Nephron (organoid): ENCODE data around the gene GLT6D1.

ENCODE experiments used
- H3K27ac Mint-ChIP-seq, 3 experiments: 2 replicates each; pipeline ENCODE4 v1.8.0; 2020; ENCODE audit warnings: mixed read lengths in 3 of 3, mild to moderate bottlenecking in 2 of 3, moderate library complexity in 1 of 3
- H3K27me3 Mint-ChIP-seq: 2 replicates; pipeline ENCODE4 v1.8.0; 2021; ENCODE audit warnings: low read depth, mild to moderate bottlenecking, moderate library complexity, mixed read lengths
- H3K36me3 Mint-ChIP-seq: 2 replicates; pipeline ENCODE4 v1.8.0; 2020; ENCODE audit warnings: low read depth, mixed read lengths
- H3K4me1 Mint-ChIP-seq: 2 replicates; pipeline ENCODE4 v1.8.0; 2020; ENCODE audit warnings: mixed read lengths
- H3K4me3 Mint-ChIP-seq, 3 experiments: 2 replicates each; pipeline ENCODE4 v1.8.0; 2020; ENCODE audit warnings: mild to moderate bottlenecking in 3 of 3, mixed read lengths in 3 of 3, moderate library complexity in 2 of 3
- H3K9me3 Mint-ChIP-seq: 2 replicates; pipeline ENCODE4 v1.8.0; 2020; ENCODE audit warnings: mixed read lengths
- TF ChIP-seq, protein P1 (sequence below), 3 experiments: fragments of 200-600 bp; sonication (generic); IDR thresholded peaks; one replicate each; pipeline ENCODE4 v1.5.0; 2021; ENCODE audit warnings: antibody characterized with exemption in 3 of 3; ENCODE audit not compliant: unreplicated experiment in 3 of 3

Gene GLT6D1

DNA sequence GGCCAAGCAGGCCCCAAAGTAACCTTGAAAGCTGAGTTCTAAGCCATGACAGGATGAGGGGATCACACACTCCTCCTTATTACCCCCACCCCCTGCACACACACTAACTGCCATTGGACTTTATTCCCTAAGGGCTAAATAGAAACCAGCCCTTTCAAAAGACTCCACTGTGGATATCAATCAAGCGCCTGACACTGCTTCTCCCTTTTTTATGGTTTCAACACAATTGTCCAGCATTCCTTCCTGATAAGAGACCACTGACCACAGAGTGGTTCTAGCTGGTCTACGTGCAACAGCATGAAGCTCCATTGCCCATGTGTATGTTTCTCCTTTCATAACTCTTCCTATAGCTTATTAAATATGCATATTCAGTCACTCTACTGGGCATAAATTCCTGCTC, 43.1 kb downstream of the GLT6D1 start:
- H3K4me1 Mint-ChIP-seq = no peaks in the 10 kb centered on the region
- H3K27me3 Mint-ChIP-seq = peaks cover 26% of the 10 kb centered on the region
- TF ChIP-seq, protein P1, sequence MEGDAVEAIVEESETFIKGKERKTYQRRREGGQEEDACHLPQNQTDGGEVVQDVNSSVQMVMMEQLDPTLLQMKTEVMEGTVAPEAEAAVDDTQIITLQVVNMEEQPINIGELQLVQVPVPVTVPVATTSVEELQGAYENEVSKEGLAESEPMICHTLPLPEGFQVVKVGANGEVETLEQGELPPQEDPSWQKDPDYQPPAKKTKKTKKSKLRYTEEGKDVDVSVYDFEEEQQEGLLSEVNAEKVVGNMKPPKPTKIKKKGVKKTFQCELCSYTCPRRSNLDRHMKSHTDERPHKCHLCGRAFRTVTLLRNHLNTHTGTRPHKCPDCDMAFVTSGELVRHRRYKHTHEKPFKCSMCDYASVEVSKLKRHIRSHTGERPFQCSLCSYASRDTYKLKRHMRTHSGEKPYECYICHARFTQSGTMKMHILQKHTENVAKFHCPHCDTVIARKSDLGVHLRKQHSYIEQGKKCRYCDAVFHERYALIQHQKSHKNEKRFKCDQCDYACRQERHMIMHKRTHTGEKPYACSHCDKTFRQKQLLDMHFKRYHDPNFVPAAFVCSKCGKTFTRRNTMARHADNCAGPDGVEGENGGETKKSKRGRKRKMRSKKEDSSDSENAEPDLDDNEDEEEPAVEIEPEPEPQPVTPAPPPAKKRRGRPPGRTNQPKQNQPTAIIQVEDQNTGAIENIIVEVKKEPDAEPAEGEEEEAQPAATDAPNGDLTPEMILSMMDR (IDR thresholded peaks at IDR 0.05; ENCODE audit: unreplicated experiment in 3 of 3) = no peak
- H3K27ac Mint-ChIP-seq = no peak overlapping the region
- no peak overlapping the region for H3K4me3 Mint-ChIP-seq
- H3K36me3 Mint-ChIP-seq = no peaks in the 10 kb centered on the region
- peaks cover 18% of the 10 kb centered on the region for H3K9me3 Mint-ChIP-seq

DNA sequence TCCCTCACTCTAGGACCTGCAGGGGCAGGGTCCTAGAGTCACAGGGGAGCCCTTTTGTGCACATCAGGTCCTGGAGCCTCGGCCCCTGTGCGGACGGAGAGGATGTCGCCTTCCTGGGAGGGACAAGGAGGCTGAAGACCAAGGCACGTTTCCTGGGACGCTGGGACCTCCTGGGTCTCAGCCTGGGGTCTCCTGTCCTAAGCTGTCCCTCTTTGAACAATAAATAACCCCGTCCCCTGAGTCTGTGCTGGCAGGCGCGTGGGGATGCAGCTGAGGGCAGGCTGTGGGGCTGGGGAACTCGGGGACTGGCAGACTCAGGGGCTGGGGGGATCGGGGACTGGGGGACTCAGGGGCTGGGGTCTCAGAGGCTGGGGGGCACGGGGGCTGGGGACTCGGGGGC, 46.7 kb downstream of the GLT6D1 start:
- Mint-ChIP-seq H3K27ac (no peak overlapping the region), H3K9me3 (peaks cover 18% of the 10 kb centered on the region), H3K4me3 (no peak overlapping the region), H3K36me3 (no peaks in the 10 kb centered on the region), H3K4me1 (no peaks in the 10 kb centered on the region), H3K27me3 (peaks cover 15% of the 10 kb centered on the region)
- TF ChIP-seq, protein P1 (IDR thresholded peaks at IDR 0.05; ENCODE audit: unreplicated experiment in 3 of 3) = no peak

DNA sequence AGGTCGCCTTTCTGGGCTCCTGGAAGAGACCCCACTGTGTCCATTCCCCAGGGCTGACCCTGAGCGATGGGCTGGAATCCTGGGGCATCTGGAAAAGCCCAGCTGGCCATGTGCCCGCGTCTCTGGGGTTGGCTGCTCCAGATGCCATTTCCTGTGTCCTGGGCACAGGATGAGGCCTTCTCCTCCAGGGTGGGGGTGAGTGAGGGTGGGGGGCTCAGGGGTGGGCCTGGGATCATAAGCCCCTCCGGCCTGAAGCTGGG, 47.1 kb downstream of the GLT6D1 start:
- Mint-ChIP-seq H3K9me3 (peaks cover 18% of the 10 kb centered on the region), H3K27ac (no peak overlapping the region), H3K36me3 (no peaks in the 10 kb centered on the region), H3K27me3 (peaks cover 15% of the 10 kb centered on the region), H3K4me3 (no peak overlapping the region), H3K4me1 (no peaks in the 10 kb centered on the region)
- TF ChIP-seq, protein P1 (IDR thresholded peaks at IDR 0.05; ENCODE audit: unreplicated experiment in 3 of 3) = no peak

- peaks cover 15% of the 10 kb centered on the region for H3K9me3 Mint-ChIP-seq
- no peaks in the 10 kb centered on the region for H3K4me1 Mint-ChIP-seq
- TF ChIP-seq, protein P1 (IDR thresholded peaks at IDR 0.05; ENCODE audit: unreplicated experiment in 3 of 3) = no peak
- H3K36me3 Mint-ChIP-seq = no peaks in the 10 kb centered on the region
- H3K27ac Mint-ChIP-seq = no peak overlapping the region
- peaks cover 13% of the 10 kb centered on the region for H3K27me3 Mint-ChIP-seq
- H3K4me3 Mint-ChIP-seq = no peak overlapping the region
Measured at GRCh38 chr9:135591506-135592330, 47.6 kb downstream of the GLT6D1 start.

DNA sequence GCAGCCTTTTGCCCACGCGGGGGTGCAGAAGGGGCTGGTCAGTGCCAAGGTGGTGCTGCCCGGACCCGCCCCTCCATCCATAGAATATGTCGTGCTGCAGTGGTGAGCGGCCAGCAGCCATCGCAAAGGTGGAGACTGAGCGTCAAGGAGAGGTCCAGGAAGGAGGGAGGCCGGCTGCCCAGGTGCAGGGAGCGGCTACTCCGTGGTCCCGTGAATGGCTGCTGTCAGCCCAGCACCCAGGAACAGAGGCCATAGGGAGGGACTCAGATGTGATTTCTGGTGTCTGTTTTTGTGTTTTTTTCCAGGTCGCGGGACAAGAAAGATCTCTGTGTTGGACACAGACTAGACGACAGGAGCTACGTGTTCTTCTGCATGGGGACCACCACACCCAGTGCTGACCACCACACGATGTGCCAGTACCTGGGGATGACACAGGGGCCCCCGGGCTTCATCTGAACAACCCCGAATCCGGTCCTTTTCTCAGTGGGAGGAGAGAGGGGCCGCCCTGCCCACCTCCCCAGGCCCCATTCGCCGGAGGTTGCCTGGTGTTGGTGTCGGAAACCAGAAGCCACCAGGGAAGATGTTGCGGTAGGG, 48.8 kb downstream of the GLT6D1 start:
- no peaks in the 10 kb centered on the region for H3K4me1 Mint-ChIP-seq
- no peak overlapping the region for H3K27ac Mint-ChIP-seq
- peaks cover 10% of the 10 kb centered on the region for H3K27me3 Mint-ChIP-seq
- TF ChIP-seq, protein P1 (IDR thresholded peaks at IDR 0.05; ENCODE audit: unreplicated experiment in 3 of 3) = no peak
- H3K36me3 Mint-ChIP-seq = no peaks in the 10 kb centered on the region
- H3K4me3 Mint-ChIP-seq = no peak overlapping the region
- H3K9me3 Mint-ChIP-seq = peaks cover 5% of the 10 kb centered on the region
